PC-3 (cell line): ENCODE results near the gene KDM4F. TPM values are rescaled to one million over a fixed set of nuclear protein-coding genes. Genes with fewer than 3 reads are reported as not detected.
"Not testable (repeated sequence)": the region's sequence is repeated elsewhere in the genome, so short reads cannot be mapped to it uniquely, and the experiment has no call there.

Experiments
- ATAC-seq: fragments of 200-7000 bp; cut with Tn5 transposase; 2 replicates; pipeline ENCODE4 v1.9.1; 2020; ENCODE audit warnings: mild to moderate bottlenecking, moderate library complexity
- BruUV-seq: library from RNA; stranded (reverse); fragments of 400-500 nt; replicated peaks from 2 replicates; lab custom pipeline; 2021; lab: Mats Ljungman, UMichigan
- CTCF ChIA-PET: fragments of 300-600 bp; sonication (Branson Sonifier 250); formaldehyde crosslinking; loops from one replicate; lab custom pipeline; 2022; ENCODE audit warnings: antibody characterized with exemption; lab: Charles Lee
- POLR2A ChIA-PET: fragments of 300-600 bp; sonication (Branson Sonifier 250); formaldehyde crosslinking; loops from one replicate; lab custom pipeline; 2022; ENCODE audit warnings: antibody characterized with exemption; ENCODE audit not compliant: unreplicated experiment; lab: Charles Lee
- DNase-seq: peaks from one replicate; pipeline ENCODE4 v3.0.0-alpha.2; 2015
- H2AFZ ChIP-seq: fragments of 300-600 bp; sonication (generic); 2 replicates; pipeline ENCODE4 v1.6.0; 2016; ENCODE audit warnings: antibody characterized with exemption, low read length
- H3F3A ChIP-seq: fragments of 300-600 bp; sonication (generic); one replicate; pipeline ENCODE4 v1.6.0; 2017; ENCODE audit warnings: antibody characterized with exemption, low read length, control low read depth, mild to moderate bottlenecking; ENCODE audit not compliant: unreplicated experiment
- H3K27ac ChIP-seq: fragments of 300-600 bp; sonication (generic); 2 replicates; pipeline ENCODE4 v1.5.1; 2016; ENCODE audit warnings: mild to moderate bottlenecking, low read length
- H3K27me3 ChIP-seq: fragments of 300-600 bp; sonication (generic); 2 replicates; pipeline ENCODE4 v1.6.1; 2016; ENCODE audit warnings: low read length, mixed read lengths
- H3K36me3 ChIP-seq: fragments of 300-600 bp; sonication (generic); 2 replicates; pipeline ENCODE4 v1.6.1; 2016; ENCODE audit warnings: low read depth, mixed run types, low read length, mixed read lengths
- H3K4me1 ChIP-seq: fragments of 300-600 bp; sonication (generic); 2 replicates; pipeline ENCODE4 v1.5.1; 2016; ENCODE audit warnings: low read length; ENCODE audit not compliant: insufficient read depth
- H3K4me2 ChIP-seq: fragments of 300-600 bp; sonication (generic); 2 replicates; pipeline ENCODE4 v1.6.0; 2016; ENCODE audit warnings: low read length
- H3K4me3 ChIP-seq: fragments of 300-600 bp; sonication (generic); 2 replicates; pipeline ENCODE4 v1.5.1; 2016; ENCODE audit warnings: mild to moderate bottlenecking, low read length, mixed read lengths
- H3K79me2 ChIP-seq: fragments of 300-600 bp; sonication (generic); 2 replicates; pipeline ENCODE4 v1.6.1; 2017; ENCODE audit warnings: low read length, mixed read lengths
- H3K9ac ChIP-seq: fragments of 300-600 bp; sonication (generic); 2 replicates; pipeline ENCODE4 v1.6.0; 2016; ENCODE audit warnings: mild to moderate bottlenecking, low read length
- H3K9me2 ChIP-seq: fragments of 300-600 bp; sonication (generic); replicated peaks from 2 replicates; pipeline ENCODE4 v1.6.1; 2016; ENCODE audit warnings: mixed run types, low read length, mixed read lengths
- H3K9me3 ChIP-seq: fragments of 300-600 bp; sonication (generic); 2 replicates; pipeline ENCODE4 v1.6.1; 2016; ENCODE audit warnings: low read length, mixed read lengths
- H4K20me1 ChIP-seq: fragments of 300-600 bp; sonication (generic); 2 replicates; pipeline ENCODE4 v1.6.1; 2016; ENCODE audit warnings: low read length, mixed read lengths
- EZH2 ChIP-seq: fragments of 300-600 bp; sonication (generic); IDR thresholded peaks from one replicate; pipeline ENCODE4 v1.6.1; 2017; ENCODE audit warnings: antibody characterized with exemption, mild to moderate bottlenecking, low read length; ENCODE audit not compliant: unreplicated experiment
- EZH2phosphoT487 ChIP-seq: fragments of 300-600 bp; sonication (generic); IDR thresholded peaks from 2 replicates; pipeline ENCODE4 v1.6.1; 2018; ENCODE audit warnings: mild to moderate bottlenecking, antibody characterized with exemption, low read length, borderline replicate concordance
- intact Hi-C: fragments of 100-400 bp; cut with micrococcal nuclease; formaldehyde crosslinking; loops from 2 replicates; pipeline ENCODE4 v1.9.0; 2023
- total RNA-seq: library from RNA; depleted of rRNA; stranded (reverse); fragments of >200 nt; gene quantifications from 2 replicates; pipeline ENCODE4 v1.2.3, GENCODE V29; 2014
- TF ChIP-seq, protein P1 (sequence below): fragments of 300-600 bp; sonication (generic); conservative IDR thresholded peaks from 2 replicates; pipeline ENCODE4 v1.5.1; 2017; ENCODE audit warnings: antibody characterized with exemption, low read depth, mild to moderate bottlenecking, low read length

Gene KDM4F
- total RNA-seq, 1 experiment from 2014 or later: not detected

DNA sequence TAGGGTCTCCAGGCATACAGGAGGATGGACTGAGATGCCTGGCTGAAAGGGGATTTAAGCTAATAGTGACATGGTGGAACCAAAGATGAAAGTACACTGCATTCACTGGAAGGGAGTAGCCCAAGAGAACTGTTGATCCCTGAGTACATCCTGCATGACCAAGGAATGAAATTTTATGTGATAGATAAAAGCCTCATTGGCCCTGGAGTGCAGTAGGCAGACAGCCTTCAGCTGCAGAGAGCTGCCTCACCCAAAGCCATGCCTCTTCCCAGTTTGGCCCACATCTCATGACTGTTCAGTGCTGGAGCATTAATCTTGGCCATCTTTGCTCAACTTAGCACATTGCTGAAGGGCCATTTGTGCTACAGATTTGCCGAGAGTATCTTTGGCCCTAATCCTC lies 16.2 kb upstream of the KDM4F start:
- Histone ChIP-seq H3F3A (no peaks in the 10 kb centered on the region), H3K9ac (no peak overlapping the region), H3K27ac (no peak overlapping the region), H4K20me1 (no peaks in the 10 kb centered on the region), H2AFZ (no peak overlapping the region), H3K9me3 (no peaks in the 10 kb centered on the region), H3K9me2 (no peaks in the 10 kb centered on the region), H3K79me2 (no peaks in the 10 kb centered on the region), H3K4me2 (no peak overlapping the region), H3K4me1 (no peaks in the 10 kb centered on the region), H3K27me3 (peaks cover 10% of the 10 kb centered on the region), H3K4me3 (no peak overlapping the region), H3K36me3 (no peaks in the 10 kb centered on the region)
- DNase-seq (no peak), ATAC-seq (no peak)
- intact Hi-C loops: no loop called here
- BruUV-seq: no TSS peak
- TF ChIP-seq, protein P1, sequence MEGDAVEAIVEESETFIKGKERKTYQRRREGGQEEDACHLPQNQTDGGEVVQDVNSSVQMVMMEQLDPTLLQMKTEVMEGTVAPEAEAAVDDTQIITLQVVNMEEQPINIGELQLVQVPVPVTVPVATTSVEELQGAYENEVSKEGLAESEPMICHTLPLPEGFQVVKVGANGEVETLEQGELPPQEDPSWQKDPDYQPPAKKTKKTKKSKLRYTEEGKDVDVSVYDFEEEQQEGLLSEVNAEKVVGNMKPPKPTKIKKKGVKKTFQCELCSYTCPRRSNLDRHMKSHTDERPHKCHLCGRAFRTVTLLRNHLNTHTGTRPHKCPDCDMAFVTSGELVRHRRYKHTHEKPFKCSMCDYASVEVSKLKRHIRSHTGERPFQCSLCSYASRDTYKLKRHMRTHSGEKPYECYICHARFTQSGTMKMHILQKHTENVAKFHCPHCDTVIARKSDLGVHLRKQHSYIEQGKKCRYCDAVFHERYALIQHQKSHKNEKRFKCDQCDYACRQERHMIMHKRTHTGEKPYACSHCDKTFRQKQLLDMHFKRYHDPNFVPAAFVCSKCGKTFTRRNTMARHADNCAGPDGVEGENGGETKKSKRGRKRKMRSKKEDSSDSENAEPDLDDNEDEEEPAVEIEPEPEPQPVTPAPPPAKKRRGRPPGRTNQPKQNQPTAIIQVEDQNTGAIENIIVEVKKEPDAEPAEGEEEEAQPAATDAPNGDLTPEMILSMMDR: no peak
- no peak for TF ChIP-seq EZH2
- ChIA-PET POLR2A (no interaction called here), CTCF (no interaction called here)

DNA sequence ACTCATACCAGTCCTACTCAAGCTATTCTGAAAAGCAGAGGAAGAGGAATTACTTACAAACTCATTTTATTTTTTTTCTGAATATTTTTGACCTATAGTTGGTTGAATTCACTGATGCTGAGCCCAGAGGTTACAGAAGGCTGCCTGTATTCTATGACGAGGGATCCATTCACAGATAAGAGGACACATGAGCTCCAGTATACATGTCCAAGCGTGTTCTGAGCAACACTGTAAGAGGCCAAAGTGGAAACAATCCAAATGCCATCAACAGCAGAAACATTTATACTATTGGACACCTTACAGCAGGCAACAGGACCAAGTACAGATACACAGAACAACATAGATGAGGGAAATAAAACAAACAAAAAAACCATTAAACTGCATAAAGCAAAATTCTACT lies 13.9 kb upstream of the KDM4F start:
- intact Hi-C loops: no loop called here
- Histone ChIP-seq H3K27me3 (peaks cover 10% of the 10 kb centered on the region), H3F3A (no peaks in the 10 kb centered on the region), H3K9ac (no peak overlapping the region), H3K4me2 (no peak overlapping the region), H3K27ac (no peak overlapping the region), H3K4me1 (no peaks in the 10 kb centered on the region), H4K20me1 (no peaks in the 10 kb centered on the region), H3K4me3 (no peak overlapping the region), H3K79me2 (no peaks in the 10 kb centered on the region), H3K36me3 (no peaks in the 10 kb centered on the region), H3K9me2 (no peaks in the 10 kb centered on the region), H2AFZ (no peak overlapping the region), H3K9me3 (no peaks in the 10 kb centered on the region)
- CTCF ChIA-PET: interaction anchor here (0.6 kb wide), 1 partner anchor 117 kb away, joined by 5 read pairs; no protein-coding TSS in a partner anchor
- TF ChIP-seq EZH2: no peak
- no peak for TF ChIP-seq EZH2phosphoT487
- DNase-seq (no peak), ATAC-seq (no peak)
- POLR2A ChIA-PET: no interaction called here
- no TSS peak for BruUV-seq

DNA sequence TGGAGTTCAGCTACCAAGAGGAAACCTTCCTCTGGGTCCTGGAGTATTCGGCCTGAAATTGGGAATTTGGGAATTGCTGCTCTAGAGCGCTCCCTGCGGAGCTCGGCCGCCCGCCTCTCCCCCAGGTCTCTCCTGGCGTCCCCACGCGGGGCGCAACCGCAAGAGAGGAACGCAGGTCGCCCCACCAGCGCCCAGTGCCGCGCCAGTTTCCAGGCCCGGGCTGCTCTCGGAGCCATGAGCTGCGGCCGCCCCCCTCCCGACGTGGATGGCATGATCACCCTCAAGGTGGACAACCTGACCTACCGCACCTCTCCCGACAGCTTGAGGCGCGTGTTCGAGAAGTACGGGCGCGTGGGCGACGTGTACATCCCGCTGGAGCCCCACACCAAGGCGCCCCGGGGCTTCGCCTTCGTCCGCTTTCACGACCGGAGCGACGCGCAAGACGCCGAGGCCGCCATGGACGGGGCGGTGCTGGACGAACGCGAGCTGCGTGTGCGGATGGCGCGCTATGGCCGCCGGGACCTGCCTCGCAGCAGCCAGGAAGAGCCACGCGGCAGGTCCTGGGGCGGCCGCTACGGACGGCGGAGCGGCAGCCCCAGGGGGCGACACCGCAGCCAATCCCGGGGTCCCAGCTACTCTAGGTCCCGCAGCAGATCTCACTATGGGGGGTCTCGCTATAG lies 11.7 kb upstream of the KDM4F start:
- not testable (repeated sequence) for H3K4me2 ChIP-seq, H3K4me1 ChIP-seq

DNA sequence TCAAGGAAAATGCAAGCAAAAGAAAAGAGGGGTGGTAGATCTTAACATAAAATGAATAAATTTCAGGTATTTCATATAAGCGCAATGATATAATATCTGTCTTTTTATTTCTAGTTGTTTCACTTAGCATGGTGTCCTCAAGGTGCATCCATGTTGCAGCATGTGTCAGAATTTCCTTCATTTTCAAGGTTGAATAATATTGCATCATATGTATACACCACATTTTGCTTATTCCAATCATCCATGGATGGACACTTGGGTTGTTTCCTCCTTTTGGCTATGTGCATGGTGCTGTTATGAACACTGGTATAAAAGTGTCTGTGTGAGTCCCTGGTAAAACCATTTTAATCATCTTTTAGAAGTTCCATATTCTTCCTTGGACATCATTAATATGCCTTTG lies 7.0 kb upstream of the KDM4F start:
- no TSS peak for BruUV-seq

More for the DNA sequence above, 11.7 kb upstream of the KDM4F start:
- H3F3A ChIP-seq, H3K9ac ChIP-seq, H3K9me3 ChIP-seq, H2AFZ ChIP-seq, H3K4me3 ChIP-seq, CTCF ChIA-PET, BruUV-seq, DNase-seq, intact Hi-C loops, H3K27ac ChIP-seq, H3K36me3 ChIP-seq, ATAC-seq, POLR2A ChIA-PET, H3K79me2 ChIP-seq, H4K20me1 ChIP-seq, H3K9me2 ChIP-seq: not testable (repeated sequence)
- H3K27me3 ChIP-seq: peaks cover 13% of the 10 kb centered on the region; the same call in 1 of the 2 replicates

More for the DNA sequence above, 7.0 kb upstream of the KDM4F start:
- POLR2A ChIA-PET: no interaction called here
- Histone ChIP-seq H3K79me2 (no peaks in the 10 kb centered on the region), H3K27me3 (peaks cover 44% of the 10 kb centered on the region), H3K9me2 (no peaks in the 10 kb centered on the region), H3K27ac (no peak overlapping the region), H3K4me1 (no peaks in the 10 kb centered on the region), H3K9me3 (no peaks in the 10 kb centered on the region), H3K36me3 (no peaks in the 10 kb centered on the region), H3K4me2 (no peak overlapping the region), H3K9ac (no peak overlapping the region), H2AFZ (no peak overlapping the region), H3K4me3 (no peak overlapping the region), H3F3A (no peaks in the 10 kb centered on the region), H4K20me1 (no peaks in the 10 kb centered on the region)
- intact Hi-C loops: no loop called here
- DNase-seq (no peak), ATAC-seq (no peak)
- TF ChIP-seq, protein P1: no peak
- no peak for TF ChIP-seq EZH2phosphoT487
- TF ChIP-seq EZH2: no peak
- CTCF ChIA-PET: no interaction called here
